IMR-90 (cell line): ENCODE data around the gene FGF19. TPM values are rescaled to one million over a fixed set of nuclear protein-coding genes. Genes with fewer than 3 reads are reported as not detected.
A peak's percentile ranks its signal among the peaks of the same experiment; 100 is the strongest.

ENCODE experiments used
- ATAC-seq: fragments of 200-7000 bp; cut with Tn5 transposase; 2 replicates; pipeline ENCODE4 v1.9.1; 2020; ENCODE audit warnings: low read depth, mild to moderate bottlenecking, moderate library complexity
- BruUV-seq: library from RNA; stranded (reverse); fragments of 400-500 nt; replicated peaks from 2 replicates; lab custom pipeline; 2021; lab: Mats Ljungman, UMichigan
- CTCF ChIA-PET: fragments of 300-600 bp; formaldehyde crosslinking; extraction: SDS; loops from one replicate; lab custom pipeline; 2021; ENCODE audit warnings: antibody characterized with exemption; lab: Yijun Ruan, JAX
- POLR2A ChIA-PET: fragments of 300-600 bp; sonication (Branson Sonifier 250); formaldehyde crosslinking; loops from one replicate; lab custom pipeline; 2022; ENCODE audit warnings: antibody characterized with exemption; ENCODE audit not compliant: unreplicated experiment; lab: Charles Lee
- DNase-seq: peaks from one replicate; pipeline ENCODE4 v3.0.0; 2013
- H2AFZ ChIP-seq: replicated peaks from 2 replicates; pipeline ENCODE3; 2013; ENCODE audit warnings: low read length, mild to moderate bottlenecking; ENCODE audit not compliant: poor library complexity
- H2AK5ac ChIP-seq: 2 replicates; pipeline ENCODE4 v1.6.1; 2013; ENCODE audit warnings: low read depth, low read length, inconsistent platforms
- H2AK9ac ChIP-seq: replicated peaks from 2 replicates; pipeline ENCODE3; 2013; ENCODE audit warnings: mild to moderate bottlenecking, low read depth, low read length, moderate library complexity; ENCODE audit not compliant: poor library complexity
- H2BK120ac ChIP-seq: 2 replicates; pipeline ENCODE4 v1.6.1; 2013; ENCODE audit warnings: low read depth, low read length, inconsistent platforms
- H2BK15ac ChIP-seq: 3 replicates; pipeline ENCODE4 v1.6.1; 2013; ENCODE audit warnings: low read depth, low read length, inconsistent platforms
- H2BK20ac ChIP-seq: 2 replicates; pipeline ENCODE4 v1.6.1; 2013; ENCODE audit warnings: low read depth, mild to moderate bottlenecking, inconsistent platforms, low read length, moderate library complexity
- H2BK5ac ChIP-seq: 2 replicates; pipeline ENCODE4 v1.6.1; 2013; ENCODE audit warnings: mild to moderate bottlenecking, low read depth, low read length, inconsistent platforms; ENCODE audit not compliant: poor library complexity, severe bottlenecking
- H3K14ac ChIP-seq: replicated peaks from 2 replicates; pipeline ENCODE4 v1.6.1; 2013; ENCODE audit warnings: low read depth, low read length, inconsistent platforms
- H3K18ac ChIP-seq: 2 replicates; pipeline ENCODE4 v1.6.1; 2013; ENCODE audit warnings: low read depth, low read length, control low read depth
- H3K23ac ChIP-seq: 2 replicates; pipeline ENCODE4 v1.6.1; 2013; ENCODE audit warnings: low read depth, low read length, inconsistent platforms
- H3K27ac ChIP-seq: 2 replicates; pipeline ENCODE4 v1.5.1; 2013; ENCODE audit warnings: mild to moderate bottlenecking, control low read depth, low read length; ENCODE audit not compliant: insufficient read depth
- H3K27me3 ChIP-seq: 2 replicates; pipeline ENCODE4 v1.6.1; 2013; ENCODE audit warnings: low read length; ENCODE audit not compliant: control insufficient read depth, insufficient read depth
- H3K36me3 ChIP-seq: 2 replicates; pipeline ENCODE4 v1.6.1; 2013; ENCODE audit warnings: low read length, mixed read lengths; ENCODE audit not compliant: control insufficient read depth, insufficient read depth
- H3K4ac ChIP-seq: 2 replicates; pipeline ENCODE4 v1.6.1; 2013; ENCODE audit warnings: low read depth, low read length, inconsistent platforms
- H3K4me1 ChIP-seq: 2 replicates; pipeline ENCODE4 v1.6.1; 2013; ENCODE audit warnings: low read length, mixed read lengths; ENCODE audit not compliant: control insufficient read depth, insufficient read depth
- H3K4me2 ChIP-seq: 2 replicates; pipeline ENCODE4 v1.6.1; 2013; ENCODE audit warnings: low read depth, mild to moderate bottlenecking, control low read depth, low read length, moderate library complexity
- H3K4me3 ChIP-seq: 2 replicates; pipeline ENCODE4 v1.5.1; 2013; ENCODE audit warnings: low read depth, mild to moderate bottlenecking, control low read depth, low read length, moderate library complexity; ENCODE audit not compliant: insufficient read depth
- H3K56ac ChIP-seq: 2 replicates; pipeline ENCODE4 v1.6.1; 2013; ENCODE audit warnings: low read length, inconsistent platforms; ENCODE audit not compliant: insufficient read depth; ENCODE audit errors: extremely low read depth
- H3K79me1 ChIP-seq, 2 experiments: 2 replicates each; pipeline ENCODE4 v1.6.1; 2013; ENCODE audit warnings: low read length in 2 of 2, inconsistent platforms in 1 of 2, low read depth in 1 of 2
- H3K9ac ChIP-seq: 2 replicates; pipeline ENCODE4 v1.6.1; 2013; ENCODE audit warnings: low read depth, low read length, control low read depth
- H3K9me1 ChIP-seq: 2 replicates; pipeline ENCODE4 v1.6.1; 2013; ENCODE audit warnings: low read length, inconsistent platforms; ENCODE audit not compliant: insufficient read depth
- H3K9me3 ChIP-seq: 2 replicates; pipeline ENCODE4 v1.6.1; 2013; ENCODE audit warnings: low read length; ENCODE audit not compliant: control insufficient read depth, insufficient read depth
- H4K20me1 ChIP-seq: 2 replicates; pipeline ENCODE4 v1.6.1; 2013; ENCODE audit warnings: low read length, inconsistent platforms; ENCODE audit not compliant: insufficient read depth
- H4K5ac ChIP-seq: 2 replicates; pipeline ENCODE4 v1.6.1; 2013; ENCODE audit warnings: mild to moderate bottlenecking, low read depth, low read length, control low read depth
- H4K8ac ChIP-seq, 2 experiments: 2 replicates each; pipeline ENCODE4 v1.6.1; 2013; ENCODE audit warnings: low read depth in 2 of 2, low read length in 2 of 2, control low read depth in 1 of 2, inconsistent platforms in 1 of 2
- H4K91ac ChIP-seq: 2 replicates; pipeline ENCODE4 v1.6.1; 2013; ENCODE audit warnings: low read depth, low read length, inconsistent platforms; ENCODE audit not compliant: insufficient read depth
- CEBPB ChIP-seq: IDR thresholded peaks from 2 replicates; pipeline ENCODE4 v1.6.1; 2012; ENCODE audit warnings: low read depth, low read length, improper control_type of control experiment
- CHD1 ChIP-seq: IDR thresholded peaks from 2 replicates; pipeline ENCODE4 v1.6.1; 2012; ENCODE audit warnings: low read depth, low read length, improper control_type of control experiment
- CTCF ChIP-seq: conservative IDR thresholded peaks from 2 replicates; pipeline ENCODE4 v1.5.1; 2012; ENCODE audit warnings: mild to moderate bottlenecking, low read depth, low read length, improper control_type of control experiment
- ELK1 ChIP-seq: fragments of 150-350 bp; IDR thresholded peaks from 2 replicates; pipeline ENCODE4 v1.6.1; 2016; ENCODE audit warnings: low read depth, mild to moderate bottlenecking, low read length, moderate library complexity, borderline replicate concordance
- MXI1 ChIP-seq: IDR thresholded peaks from 2 replicates; pipeline ENCODE4 v1.6.1; 2012; ENCODE audit warnings: low read depth, mild to moderate bottlenecking, low read length, moderate library complexity, borderline replicate concordance
- NFE2L2 ChIP-seq: fragments of 150-350 bp; IDR thresholded peaks from 2 replicates; pipeline ENCODE4 v1.6.1; 2016; ENCODE audit warnings: low read depth, mild to moderate bottlenecking, low read length
- POLR2A ChIP-seq: IDR thresholded peaks from 2 replicates; pipeline ENCODE4 v1.6.1; 2012; ENCODE audit warnings: mild to moderate bottlenecking, low read depth, low read length
- RCOR1 ChIP-seq: IDR thresholded peaks from 2 replicates; pipeline ENCODE4 v1.6.1; 2012; ENCODE audit warnings: mild to moderate bottlenecking, low read length, improper control_type of control experiment; ENCODE audit not compliant: insufficient replicate concordance
- SMC3 ChIP-seq: fragments of 150-350 bp; IDR thresholded peaks from 2 replicates; pipeline ENCODE4 v1.6.1; 2016; ENCODE audit warnings: low read depth, mild to moderate bottlenecking, antibody characterized with exemption, low read length, moderate library complexity
- WGBS, 2 experiments: methylation state at CpG; one replicate each; pipeline versions ENCODE4 v1.1.5 to v1.1.7; 2013; ENCODE audit warnings: missing lambda C conversion rate in 2 of 2; ENCODE audit not compliant: insufficient read length in 1 of 2; ENCODE audit errors: extremely low coverage in 2 of 2; 5-methylcytosine and 5-hydroxymethylcytosine counted together
- dilution Hi-C: fragments of 300-500 bp; cut with HindIII; formaldehyde crosslinking; loops from one replicate; pipeline ENCODE4 v1.14.3; 2018; ENCODE audit warnings: low sequenced_read_pairs; ENCODE audit not compliant: unreplicated experiment
- in situ Hi-C: fragments of 300-500 bp; cut with MboI; formaldehyde crosslinking; loops from 3 replicates; pipeline ENCODE4 v1.14.3; 2019; ENCODE audit warnings: low sequenced_read_pairs, inconsistent platforms, mixed read lengths
- intact Hi-C: fragments of 100-400 bp; cut with micrococcal nuclease; formaldehyde crosslinking; loops from 2 replicates; pipeline ENCODE4 v1.10.0; 2022
- polyA plus RNA-seq, 3 experiments: library from polyadenylated mRNA; depleted of rRNA; stranded (reverse); fragments of >200 nt; gene quantifications; 2 replicates each; pipeline ENCODE4 v1.2.3, GENCODE V29; 2012; ENCODE audit warnings: low replicate concordance in 1 of 3
- total RNA-seq: library from RNA; depleted of rRNA; stranded (reverse); fragments of >200 nt; gene quantifications from 2 replicates; pipeline ENCODE4 v1.2.3, GENCODE V29; 2012

FGF19 gene
- total and polyA plus RNA-seq, 2 of the 4 experiments (the other 2 are of a cell fraction): not detected

- H3K23ac ChIP-seq: no peak overlapping the region
- H3K4me2 ChIP-seq: no peak overlapping the region
- no peaks in the 10 kb centered on the region for H3K4me1 ChIP-seq
- H3K18ac ChIP-seq: no peak overlapping the region
- no CpG with 5 or more reads among the region's 5 CpGs for WGBS, 2 experiments
- DNase-seq (no peak), ATAC-seq (no peak)
- in situ Hi-C loops (no loop called here), intact Hi-C loops (no loop called here), dilution Hi-C loops (no loop called here)
- no peaks in the 10 kb centered on the region for H3K36me3 ChIP-seq
- peak overlapping the region; percentile 38 for H2BK5ac ChIP-seq
- H4K91ac ChIP-seq: no peak overlapping the region
- H3K27ac ChIP-seq: no peak overlapping the region
- H3K14ac ChIP-seq: no peak overlapping the region
- no peak overlapping the region for H3K56ac ChIP-seq
- H3K4me3 ChIP-seq: no peak overlapping the region
- H3K9ac ChIP-seq: no peak overlapping the region
- no TSS peak for BruUV-seq
- TF ChIP-seq ELK1: no peak
- TF ChIP-seq CTCF: no peak
- no peak for TF ChIP-seq NFE2L2
- no peak for TF ChIP-seq MXI1
- no peak for TF ChIP-seq POLR2A
- TF ChIP-seq RCOR1: no peak
- TF ChIP-seq SMC3: no peak
- TF ChIP-seq CEBPB: no peak
- no peak for TF ChIP-seq CHD1
- peak overlapping the region; percentile 43; the same call in 1 of the 2 replicates for H2AK5ac ChIP-seq
- H3K4ac ChIP-seq: no peak overlapping the region
- no peaks in the 10 kb centered on the region for H3K9me3 ChIP-seq
- no peak overlapping the region for H2BK120ac ChIP-seq
- no peaks in the 10 kb centered on the region for H3K9me1 ChIP-seq
- peaks cover 3% of the 10 kb centered on the region; the same call in 1 of the 2 replicates for H3K27me3 ChIP-seq
- 0 out of 2 replicates have a peak, but pooled peaks cover 4% of the 10 kb centered on the region for H4K20me1 ChIP-seq
- no peak overlapping the region for H2BK20ac ChIP-seq
- H2AFZ ChIP-seq: no peak overlapping the region
- H3K79me1 ChIP-seq: no peaks in the 10 kb centered on the region
- CTCF ChIA-PET: no interaction called here
- no peak overlapping the region for H4K5ac ChIP-seq
- H2AK9ac ChIP-seq: no peak overlapping the region
- H2BK15ac ChIP-seq: no peak overlapping the region
- POLR2A ChIA-PET: interaction anchor here (0.6 kb wide), 1 partner anchor 15 kb away, joined by 3 read pairs; no protein-coding TSS in a partner anchor
- no peak overlapping the region for H4K8ac ChIP-seq
Measured at GRCh38 chr11:69680688-69681087, 23.1 kb downstream of the FGF19 start.
